OCI-LY1 (cell line): ENCODE data around the gene LTB4R.

Experiments
- EZH2 ChIP-seq: fragments of 200-600 bp; sonication (generic), shearing (Covaris generic); IDR thresholded peaks from 2 replicates; pipeline ENCODE4 v1.8.0; 2017; ENCODE audit warnings: borderline replicate concordance, mixed run types, mild to moderate bottlenecking, antibody characterized with exemption, low read length, moderate library complexity, mixed read lengths
- TF ChIP-seq, protein P1 (sequence below): fragments of 200-600 bp; sonication (generic), shearing (Covaris generic); IDR thresholded peaks from 2 replicates; pipeline ENCODE4 v1.5.1; 2017; ENCODE audit warnings: mild to moderate bottlenecking, antibody characterized with exemption, low read length, moderate library complexity, mixed read lengths

DNA sequence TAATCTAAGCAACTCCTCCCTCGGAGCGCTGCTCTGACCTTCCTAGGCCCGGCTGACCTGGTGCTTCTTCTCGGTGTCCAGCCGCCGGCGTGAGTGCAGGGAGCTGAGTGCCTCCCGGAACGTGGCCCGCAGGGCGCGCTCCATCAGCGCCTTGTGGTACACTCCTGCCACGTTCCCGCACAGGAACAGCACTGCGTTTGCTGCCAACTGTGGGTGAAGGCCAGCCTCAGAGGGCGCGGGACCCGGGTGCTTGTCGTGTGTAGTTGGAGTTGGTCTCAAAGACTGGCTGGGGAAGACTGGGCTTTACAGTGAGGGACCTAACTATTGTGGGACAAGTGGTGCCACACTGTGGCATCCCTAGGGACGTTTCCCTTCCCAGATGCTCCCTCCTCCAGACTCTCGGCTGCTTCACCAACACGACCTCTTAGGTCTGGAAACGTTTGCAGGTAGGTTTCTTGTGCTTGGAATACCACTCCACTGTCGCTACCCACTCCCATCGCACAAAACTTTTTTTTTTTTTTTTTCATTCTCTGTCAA is 20.5 kb downstream of the LTB4R start:
- TF ChIP-seq, protein P1, sequence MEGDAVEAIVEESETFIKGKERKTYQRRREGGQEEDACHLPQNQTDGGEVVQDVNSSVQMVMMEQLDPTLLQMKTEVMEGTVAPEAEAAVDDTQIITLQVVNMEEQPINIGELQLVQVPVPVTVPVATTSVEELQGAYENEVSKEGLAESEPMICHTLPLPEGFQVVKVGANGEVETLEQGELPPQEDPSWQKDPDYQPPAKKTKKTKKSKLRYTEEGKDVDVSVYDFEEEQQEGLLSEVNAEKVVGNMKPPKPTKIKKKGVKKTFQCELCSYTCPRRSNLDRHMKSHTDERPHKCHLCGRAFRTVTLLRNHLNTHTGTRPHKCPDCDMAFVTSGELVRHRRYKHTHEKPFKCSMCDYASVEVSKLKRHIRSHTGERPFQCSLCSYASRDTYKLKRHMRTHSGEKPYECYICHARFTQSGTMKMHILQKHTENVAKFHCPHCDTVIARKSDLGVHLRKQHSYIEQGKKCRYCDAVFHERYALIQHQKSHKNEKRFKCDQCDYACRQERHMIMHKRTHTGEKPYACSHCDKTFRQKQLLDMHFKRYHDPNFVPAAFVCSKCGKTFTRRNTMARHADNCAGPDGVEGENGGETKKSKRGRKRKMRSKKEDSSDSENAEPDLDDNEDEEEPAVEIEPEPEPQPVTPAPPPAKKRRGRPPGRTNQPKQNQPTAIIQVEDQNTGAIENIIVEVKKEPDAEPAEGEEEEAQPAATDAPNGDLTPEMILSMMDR, result no peak
- TF ChIP-seq EZH2, result no peak
